ENCODE data around the gene CPZ. TPM values are rescaled to one million over a fixed set of nuclear protein-coding genes. Genes with fewer than 3 reads are reported as not detected.

CPZ gene
- total RNA-seq, 4 donors from 2014 or later, result 0.42 to 2.7 (median 2.2) TPM

DNA sequence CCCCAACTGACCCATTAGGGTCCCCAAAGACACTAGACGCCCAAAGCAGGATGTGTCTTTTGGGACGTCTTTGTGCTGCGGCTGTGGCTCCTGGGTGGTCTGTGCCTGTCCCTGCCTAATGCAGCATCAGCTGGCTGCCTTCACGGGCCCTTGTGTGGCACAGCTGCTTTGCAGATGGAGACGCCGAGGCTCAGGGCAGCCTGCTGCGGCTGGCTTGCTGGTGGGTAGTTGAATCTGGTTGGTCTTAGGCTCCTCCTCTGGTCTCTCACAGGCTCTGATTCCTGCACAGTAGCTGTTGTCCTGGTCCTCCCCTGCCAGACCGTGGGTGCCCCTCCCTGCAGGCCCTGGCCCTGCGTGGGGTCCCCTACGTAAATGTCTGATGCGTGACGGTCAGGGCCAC is 8.1 kb downstream of the CPZ start:
- no peaks in the 10 kb centered on the region for H3K9me3 ChIP-seq

DNA sequence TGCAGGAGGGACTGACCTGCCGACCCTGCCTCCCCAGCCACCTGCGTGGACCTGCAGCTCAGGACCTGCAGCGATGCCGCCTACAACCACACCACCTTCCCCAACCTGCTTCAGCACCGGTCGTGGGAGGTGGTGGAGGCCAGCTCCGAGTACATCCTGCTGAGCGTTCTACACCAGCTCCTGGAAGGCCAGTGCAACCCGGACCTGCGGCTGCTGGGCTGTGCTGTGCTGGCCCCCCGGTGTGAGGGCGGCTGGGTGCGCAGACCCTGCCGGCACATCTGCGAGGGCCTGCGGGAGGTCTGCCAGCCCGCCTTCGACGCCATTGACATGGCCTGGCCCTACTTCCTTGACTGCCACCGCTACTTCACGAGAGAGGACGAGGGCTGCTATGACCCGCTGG is 8.5 kb downstream of the CPZ start:
- H3K27me3 ChIP-seq, result peaks cover 0 to 23% (median 0%) of the 10 kb centered on the region in 4 donors
- 80% methylated on average over 2 of the region's 23 CpGs for WGBS
- no peaks in the 10 kb centered on the region for H3K36me3 ChIP-seq
- no peaks in the 10 kb centered on the region for H3K9me3 ChIP-seq
- intact Hi-C loops (cut with DNase I), result loop anchor here (10.0 kb wide), 1 partner anchor 314 kb away; no protein-coding TSS in a partner anchor
- TF ChIP-seq POLR2A (IDR thresholded peaks at IDR 0.05; ENCODE audit: low read depth), result no peak
- TF ChIP-seq EP300 (IDR thresholded peaks at IDR 0.05), result no peak
- no peak for TF ChIP-seq CTCF (IDR thresholded peaks at IDR 0.05)
- no peak for DNase-seq (ENCODE audit: extremely low spot score)
- no peaks in the 10 kb centered on the region for H3K4me1 ChIP-seq
- no peak overlapping the region for H3K4me3 ChIP-seq
- no peak overlapping the region for H3K27ac ChIP-seq (replicated peaks in 1 of 4)

More for the DNA sequence above, 8.1 kb downstream of the CPZ start:
- no peak overlapping the region for H3K4me3 ChIP-seq
- H3K36me3 ChIP-seq, result no peaks in the 10 kb centered on the region
- WGBS, result 74% methylated on average over 12 of the region's 12 CpGs
- no peaks in the 10 kb centered on the region for H3K4me1 ChIP-seq
- no peak for TF ChIP-seq POLR2A (IDR thresholded peaks at IDR 0.05; ENCODE audit: low read depth)
- no peak for TF ChIP-seq CTCF (IDR thresholded peaks at IDR 0.05)
- no peak for TF ChIP-seq POLR2AphosphoS5 (IDR thresholded peaks at IDR 0.05)
- TF ChIP-seq EP300 (IDR thresholded peaks at IDR 0.05), result no peak
- DNase-seq (ENCODE audit: extremely low spot score), result no peak
- no peak overlapping the region for H3K27ac ChIP-seq (replicated peaks in 1 of 4)
- peaks cover 0 to 23% (median 0%) of the 10 kb centered on the region in 4 donors for H3K27me3 ChIP-seq
- intact Hi-C loops (cut with DNase I), result loop anchor here (10.0 kb wide), 1 partner anchor 314 kb away; no protein-coding TSS in a partner anchor

- intact Hi-C loops (cut with DNase I), result loop anchor here (10.0 kb wide), 1 partner anchor 313 kb away; no protein-coding TSS in a partner anchor
- peaks cover 0 to 26% (median 0%) of the 10 kb centered on the region in 4 donors for H3K27me3 ChIP-seq
- TF ChIP-seq POLR2AphosphoS5 (IDR thresholded peaks at IDR 0.05), result no peak
- no peak for TF ChIP-seq POLR2A (IDR thresholded peaks at IDR 0.05; ENCODE audit: low read depth)
- no peak for TF ChIP-seq CTCF (IDR thresholded peaks at IDR 0.05)
- TF ChIP-seq EP300 (IDR thresholded peaks at IDR 0.05), result no peak
- no peaks in the 10 kb centered on the region for H3K4me1 ChIP-seq
- no peak for DNase-seq (ENCODE audit: extremely low spot score)
- no peak overlapping the region for H3K4me3 ChIP-seq
- H3K27ac ChIP-seq (replicated peaks in 1 of 4), result no peak overlapping the region
- no peaks in the 10 kb centered on the region for H3K9me3 ChIP-seq
- 83% methylated on average over 6 of the region's 10 CpGs for WGBS
- H3K36me3 ChIP-seq, result no peaks in the 10 kb centered on the region
Measured at GRCh38 chr4:8601556-8601955, 9.0 kb downstream of the CPZ start.

GRCh38 chr4:8602686-8603430 is 10.3 kb downstream of the CPZ start:
- Histone ChIP-seq H3K27ac (replicated peaks in 1 of 4) (no peak overlapping the region), H3K4me1 (peaks cover 4 to 5% (median 5%) of the 10 kb centered on the region in 4 donors), H3K27me3 (peaks cover 0 to 39% (median 2%) of the 10 kb centered on the region in 4 donors), H3K9me3 (no peaks in the 10 kb centered on the region), H3K4me3 (no peak overlapping the region), H3K36me3 (no peaks in the 10 kb centered on the region)
- intact Hi-C loops (cut with DNase I), result loop anchor here (10.0 kb wide), 1 partner anchor 312 kb away; no protein-coding TSS in a partner anchor
- DNase-seq (ENCODE audit: extremely low spot score), result no peak
- no peak for TF ChIP-seq POLR2AphosphoS5 (IDR thresholded peaks at IDR 0.05)
- TF ChIP-seq CTCF (IDR thresholded peaks at IDR 0.05), result no peak
- no peak for TF ChIP-seq POLR2A (IDR thresholded peaks at IDR 0.05; ENCODE audit: low read depth)
- TF ChIP-seq EP300 (IDR thresholded peaks at IDR 0.05), result no peak
- 58% methylated on average over 11 of the region's 19 CpGs for WGBS
